HG03575 (cell line): ENCODE measurements around the gene CELF1.
A peak's percentile ranks its signal among the peaks of the same experiment; 100 is the strongest.

ENCODE experiments used
- ATAC-seq: cut with Tn5 transposase; IDR thresholded peaks from one replicate; pipeline ENCODE4 v1.9.1; 2021; ENCODE audit not compliant: unreplicated experiment, insufficient number of reproducible peaks, low FRiP score; ENCODE audit errors: extremely low read depth

CELF1 gene

DNA sequence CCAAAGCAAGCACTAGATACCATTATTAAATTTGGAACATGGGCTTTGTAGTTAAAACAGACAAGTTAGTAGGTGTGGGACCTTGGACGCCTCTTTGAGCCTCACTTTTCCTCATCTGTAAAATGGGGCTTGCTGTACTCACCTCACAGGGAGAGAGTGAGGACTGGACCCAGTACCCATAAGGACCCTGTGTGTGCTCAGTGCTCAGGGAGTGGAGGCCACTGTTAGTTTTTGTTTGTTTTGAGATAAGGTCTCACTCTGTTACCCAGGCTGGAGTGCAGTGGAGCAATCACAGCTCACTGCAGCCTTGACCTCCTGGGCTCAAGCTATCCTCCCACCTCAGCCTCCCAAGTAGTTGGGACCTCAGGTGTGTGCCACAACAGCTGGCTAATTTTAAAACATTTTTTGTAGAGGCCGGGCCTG lies 112.9 kb downstream of the CELF1 start:
- no peak for ATAC-seq

DNA sequence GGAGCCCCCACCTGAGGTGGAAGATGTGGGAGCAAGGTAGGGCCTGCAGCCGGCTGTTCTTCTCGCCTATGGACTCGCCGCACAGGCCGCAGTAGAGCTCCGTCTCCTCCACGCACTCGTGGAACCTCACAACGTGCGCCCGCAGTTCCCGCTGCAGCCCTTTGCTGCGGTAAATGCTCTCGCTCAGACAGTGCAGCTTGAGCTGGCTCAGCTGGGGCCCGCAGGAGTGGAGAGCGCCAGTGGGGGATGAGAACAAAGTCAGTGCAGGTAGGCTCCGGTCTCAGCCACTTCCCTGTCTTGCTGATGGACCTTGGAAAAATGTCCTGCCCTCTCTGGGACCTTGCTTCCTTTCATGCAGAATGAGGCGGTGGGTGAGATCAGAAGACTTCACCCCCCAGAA lies 114.2 kb downstream of the CELF1 start:
- ATAC-seq, result no peak

DNA sequence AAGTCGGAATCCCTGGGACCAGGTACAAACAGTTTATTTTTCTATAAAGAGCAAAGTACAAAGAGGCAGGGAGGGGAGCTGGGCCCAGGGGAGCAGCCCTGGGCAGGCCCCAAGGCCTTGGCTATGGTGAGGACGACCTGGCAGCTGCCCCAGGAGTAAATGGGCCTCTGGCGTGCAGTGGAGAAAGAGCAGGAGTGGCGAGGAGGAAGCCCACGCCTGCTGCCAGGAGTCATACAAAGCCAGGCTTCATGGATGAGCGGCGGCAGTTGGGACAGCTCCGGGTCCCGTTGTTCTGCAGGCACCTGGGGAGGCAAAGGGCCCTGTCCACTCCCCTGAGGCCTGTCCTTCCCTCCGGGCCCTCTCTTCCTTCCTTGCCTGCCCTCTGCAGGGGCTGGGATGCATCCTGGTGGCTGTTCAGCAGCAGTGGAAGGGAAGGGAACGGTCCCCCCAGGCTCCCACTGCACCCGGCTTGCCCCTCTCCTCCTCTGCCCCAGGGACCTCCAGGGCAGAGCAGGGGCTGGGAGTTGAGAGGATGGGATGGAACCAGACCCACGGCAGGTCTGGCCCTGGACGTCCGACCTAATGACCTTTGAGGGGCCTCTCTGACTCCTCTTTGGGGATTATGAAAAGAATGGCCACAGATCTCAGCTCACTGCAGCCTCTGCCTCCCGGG lies 115.0 kb downstream of the CELF1 start:
- ATAC-seq, result no peak

DNA sequence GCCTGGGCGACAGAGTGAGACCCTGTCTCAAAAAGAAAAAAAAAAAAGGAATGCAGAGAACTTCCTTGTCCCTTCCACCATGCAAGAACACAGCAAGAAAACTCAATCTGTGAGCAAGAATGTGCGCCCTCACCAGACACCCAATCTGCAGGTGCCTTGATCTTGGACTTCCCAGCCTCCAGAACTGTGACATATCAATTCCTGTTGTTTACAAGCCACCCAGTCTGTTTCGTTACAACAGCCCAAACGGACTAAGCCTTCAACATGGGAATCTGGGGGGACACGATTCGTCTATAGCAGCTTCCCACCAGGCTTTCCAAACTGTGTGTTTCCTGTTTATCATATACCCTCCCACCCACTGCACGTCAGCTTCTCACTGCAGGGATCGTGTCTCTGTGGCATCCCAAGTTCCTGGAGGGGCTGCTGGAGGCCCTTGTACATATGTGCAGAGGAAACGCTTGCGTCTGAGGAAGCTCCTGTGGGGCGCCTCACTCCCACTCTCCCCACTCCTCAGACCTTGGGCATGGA lies 115.7 kb downstream of the CELF1 start:
- ATAC-seq, result no peak

DNA sequence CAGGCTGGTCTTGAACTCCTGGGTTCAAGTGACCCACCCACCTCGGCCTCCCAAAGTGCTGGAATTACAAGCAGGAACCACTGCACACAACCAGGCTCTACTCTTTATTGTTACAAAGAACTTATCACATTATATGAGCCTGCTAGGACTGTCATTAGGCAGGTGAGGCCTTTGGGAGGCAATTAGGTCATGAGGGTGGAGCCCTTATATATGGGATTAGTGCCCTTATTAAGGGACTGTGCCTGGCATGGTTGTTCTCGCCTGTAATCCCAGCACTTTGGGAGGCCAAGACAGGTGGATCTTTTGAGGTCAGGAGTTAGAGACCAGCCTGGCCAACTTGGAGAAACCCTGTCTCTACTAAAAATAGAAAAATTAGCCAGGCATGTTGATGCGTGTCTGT lies 116.2 kb downstream of the CELF1 start:
- no peak for ATAC-seq

DNA sequence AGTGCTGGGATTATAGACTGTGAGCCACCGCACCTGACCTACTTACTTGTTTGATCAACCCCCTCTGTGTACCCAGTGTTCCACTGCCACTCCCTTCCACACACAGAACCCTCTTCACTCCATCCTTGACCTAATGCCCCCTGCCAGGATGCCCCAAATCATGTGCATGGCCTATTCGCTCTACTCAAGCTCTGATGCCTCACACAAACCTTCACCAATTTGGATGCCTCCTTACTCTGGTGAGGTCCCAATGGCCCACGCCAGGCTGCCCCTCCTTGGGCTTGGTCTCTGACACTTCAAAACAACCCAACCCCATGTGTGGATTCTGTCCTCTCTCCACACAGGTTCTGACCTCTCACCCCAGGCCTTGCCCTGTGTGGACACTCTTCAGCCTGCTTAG lies 117.2 kb downstream of the CELF1 start:
- no peak for ATAC-seq

DNA sequence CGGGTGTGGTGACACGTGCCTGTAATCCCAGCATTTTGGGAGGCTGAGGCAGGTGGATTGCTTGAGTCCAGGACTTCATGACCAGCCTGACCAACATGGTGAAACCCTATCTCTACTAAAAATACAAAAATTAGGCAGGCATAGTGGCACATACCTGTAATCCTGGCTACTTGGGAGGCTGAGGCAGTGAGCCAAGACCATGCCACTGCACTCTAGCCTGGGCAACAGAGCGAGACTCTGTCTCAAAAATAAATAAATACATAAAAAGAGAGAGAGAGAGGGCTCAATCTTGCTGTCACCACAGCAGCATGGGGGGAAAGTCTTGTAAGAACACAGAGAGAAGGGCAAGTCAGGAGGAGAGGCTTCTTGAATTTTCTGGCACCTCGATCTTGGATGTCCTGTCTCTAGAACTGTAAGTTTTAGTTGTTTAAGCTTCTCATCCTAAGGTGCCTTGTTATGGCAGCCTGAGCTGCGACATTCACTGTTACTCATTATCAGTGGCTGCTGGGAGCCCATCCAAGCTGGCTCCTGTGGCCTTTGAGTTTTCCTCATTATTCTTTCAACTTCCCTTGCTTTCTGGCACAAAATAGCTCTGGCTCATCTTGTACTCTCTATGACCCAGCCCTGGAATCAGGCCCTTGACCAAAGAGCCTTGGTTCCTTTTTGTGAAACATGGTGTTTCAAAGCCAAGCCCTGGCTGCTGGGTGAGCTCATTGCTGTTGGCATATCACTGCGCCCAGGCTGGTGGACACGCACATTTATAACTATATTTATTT lies 118.7 kb downstream of the CELF1 start:
- ATAC-seq, result no peak

DNA sequence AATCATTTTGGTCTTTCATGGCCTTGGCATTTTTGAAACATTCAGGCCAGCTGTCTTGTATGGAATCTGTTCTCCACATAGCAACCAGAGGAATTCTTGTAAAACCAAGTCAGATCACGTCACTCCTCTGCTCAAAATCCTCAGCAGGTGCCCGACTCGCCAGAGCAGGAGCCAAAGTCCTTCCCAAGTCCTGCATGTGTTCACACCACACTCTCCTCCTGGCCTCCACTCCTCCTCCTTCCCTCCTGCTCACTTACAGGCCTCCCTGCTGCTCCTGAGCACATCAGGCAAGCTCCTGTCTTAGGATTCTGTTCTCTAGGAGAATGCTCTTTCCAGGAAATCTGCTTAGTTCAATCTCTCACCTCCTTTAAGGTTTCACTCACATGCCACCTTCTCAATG lies 119.8 kb downstream of the CELF1 start:
- ATAC-seq, result no peak

DNA sequence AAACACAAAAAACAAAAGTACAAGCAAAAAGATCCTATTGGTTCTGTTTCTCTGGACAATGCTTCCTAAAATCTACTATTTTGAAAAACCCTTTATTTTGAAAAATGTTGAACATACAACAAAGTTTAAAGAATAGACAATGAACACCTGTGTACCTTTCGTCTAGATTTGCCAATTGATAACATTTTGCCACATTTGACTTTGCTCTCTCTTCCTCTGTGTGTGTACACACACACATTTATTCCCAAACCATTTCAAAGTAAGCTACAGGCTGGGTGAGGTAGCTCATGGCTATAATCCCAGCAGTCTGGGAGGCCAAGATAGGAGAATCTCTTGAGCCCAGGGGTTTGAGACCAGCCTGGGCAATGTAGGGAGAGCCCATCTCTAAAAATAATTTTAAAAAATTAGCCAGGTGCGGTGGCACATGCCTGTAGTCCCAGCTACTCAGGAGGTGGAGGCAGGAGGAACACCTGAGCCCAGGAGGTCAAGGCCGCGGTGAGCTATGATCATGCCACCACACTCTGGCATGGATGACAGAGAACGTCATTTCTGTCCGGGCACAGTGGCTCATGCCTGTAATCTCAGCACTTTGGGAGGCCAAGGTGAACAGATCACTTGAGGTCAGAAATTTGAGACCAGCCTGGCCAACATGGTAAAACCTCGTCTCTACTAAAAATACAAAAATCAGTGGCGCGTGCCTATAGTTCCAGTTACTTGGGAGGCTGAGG lies 121.4 kb downstream of the CELF1 start:
- ATAC-seq, result no peak

DNA sequence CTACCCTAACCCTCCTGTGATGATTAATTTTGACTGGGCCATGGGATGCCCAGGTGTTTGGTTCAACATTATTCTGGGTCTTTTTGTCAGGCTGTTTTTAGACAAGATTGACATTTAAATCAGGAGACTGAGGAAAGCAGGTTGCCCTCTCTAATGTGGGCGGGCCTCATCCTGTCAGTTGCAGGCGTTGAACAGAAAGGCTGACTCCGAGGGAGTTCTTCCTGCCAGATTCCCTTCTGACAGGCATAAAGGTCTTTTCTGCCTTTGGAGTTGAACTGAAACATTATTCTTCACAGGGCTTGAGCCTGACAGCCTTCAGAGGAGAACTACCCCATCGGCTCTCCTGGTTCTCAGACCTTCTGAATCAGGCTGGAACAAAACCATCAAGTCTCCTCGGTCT lies 122.4 kb downstream of the CELF1 start:
- ATAC-seq, result no peak

DNA sequence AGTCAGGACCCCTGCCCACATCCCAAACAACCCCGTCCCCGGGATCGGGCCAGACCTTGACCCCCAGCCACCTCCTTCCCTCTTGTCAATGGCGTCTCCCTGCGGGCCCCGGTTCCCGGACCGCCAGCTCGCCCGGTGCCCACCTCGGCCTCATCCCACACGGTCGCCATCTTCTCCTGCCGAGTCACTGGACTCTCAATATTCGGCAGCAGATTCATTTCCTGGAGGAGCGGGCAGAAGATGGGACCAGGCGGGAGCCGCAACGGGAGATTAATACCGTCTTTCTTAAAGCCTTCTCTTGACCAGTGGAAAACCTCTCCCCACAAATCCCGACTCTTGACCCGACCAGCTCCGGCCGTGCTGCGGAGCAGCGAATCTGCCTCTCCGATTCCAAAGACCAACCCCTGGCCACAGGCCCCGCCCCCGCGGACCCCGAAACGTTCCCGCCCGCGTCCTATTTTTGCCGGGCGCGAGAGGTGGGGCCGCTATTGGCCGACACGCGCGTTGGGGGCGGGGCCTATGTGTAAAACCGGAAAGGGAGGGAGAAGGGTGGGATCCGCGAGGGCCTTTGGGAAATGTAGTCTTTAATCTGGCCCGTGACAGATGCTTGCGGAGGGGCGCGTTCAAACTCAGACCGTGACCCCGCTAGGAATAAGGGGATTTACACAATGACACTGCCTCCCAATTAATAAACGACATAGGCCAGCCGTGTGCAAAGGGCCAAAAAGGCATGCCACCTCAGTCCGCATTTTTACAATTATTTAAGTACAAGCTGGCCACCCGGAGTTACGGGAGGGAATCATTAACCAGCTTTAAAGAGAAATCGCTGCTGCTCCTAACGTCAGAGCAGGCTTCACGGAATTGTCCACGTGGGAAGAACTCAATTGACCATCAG lies 126.6 kb downstream of the CELF1 start, which contains the start of gene PSMC3:
Gene PSMC3, minus strand, starts transcription at position 378 of the 895 bp plus-strand sequence. Its CDS starts 160 bp downstream, at position 218.
- peak; percentile 42 for ATAC-seq

DNA sequence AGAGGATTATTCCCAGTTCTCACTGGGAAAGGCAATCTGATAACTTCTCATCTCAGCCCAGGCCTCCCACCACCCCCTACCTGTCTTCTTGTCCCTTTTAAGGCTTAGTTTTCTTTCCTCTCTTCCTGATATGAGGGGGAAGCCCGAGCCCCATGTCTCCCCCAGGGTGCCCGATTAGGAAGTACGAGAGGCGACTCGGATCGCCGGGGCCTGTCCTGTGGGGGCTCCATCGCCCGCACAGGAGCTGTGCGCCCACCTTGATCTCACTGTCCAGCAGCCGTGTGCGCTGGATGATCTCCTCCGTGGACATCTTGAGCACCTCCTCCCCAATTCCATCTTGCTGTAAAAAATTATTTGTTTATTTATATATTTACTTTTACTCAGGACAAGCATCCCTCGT lies 127.3 kb downstream of the CELF1 start:
- ATAC-seq, result no peak

DNA sequence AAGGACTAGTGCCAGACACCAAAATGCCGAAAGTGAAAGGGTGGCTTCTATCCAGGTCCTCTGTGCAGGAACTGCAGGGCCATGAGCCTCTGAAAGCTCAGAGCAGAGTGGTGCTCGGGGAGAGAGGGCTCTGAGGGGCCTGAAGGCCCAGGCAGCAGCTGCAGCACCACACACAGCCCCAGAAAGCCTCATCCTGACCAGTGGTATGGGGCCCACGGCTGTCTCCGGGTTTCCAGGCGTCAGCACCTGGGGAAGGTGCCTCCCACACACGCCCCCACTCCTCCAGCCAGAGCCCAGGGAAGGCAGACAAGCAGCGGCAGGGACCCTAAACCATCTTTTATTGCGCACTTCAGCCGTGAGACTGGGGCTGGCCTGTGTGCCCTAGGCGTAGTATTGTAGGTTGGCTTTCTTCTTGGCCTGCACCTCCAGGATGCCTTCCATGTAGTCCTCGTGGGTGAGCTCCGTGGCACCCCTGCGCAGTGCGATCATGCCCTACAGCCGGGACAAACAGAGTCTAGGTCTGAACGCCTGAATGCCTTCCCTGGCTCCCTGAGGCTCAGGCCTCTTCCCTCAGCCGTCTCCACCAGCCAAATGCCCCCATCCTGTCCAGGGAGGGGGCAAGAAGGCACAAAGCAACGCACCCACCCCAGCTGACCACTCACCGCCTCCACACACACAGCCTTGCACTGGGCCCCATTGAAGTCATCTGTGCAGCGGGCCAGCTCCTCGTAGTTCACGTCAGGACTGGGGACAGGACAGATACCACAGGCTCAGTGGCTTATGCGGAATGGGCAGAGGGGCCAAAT lies 134.3 kb downstream of the CELF1 start:
- no peak for ATAC-seq

DNA sequence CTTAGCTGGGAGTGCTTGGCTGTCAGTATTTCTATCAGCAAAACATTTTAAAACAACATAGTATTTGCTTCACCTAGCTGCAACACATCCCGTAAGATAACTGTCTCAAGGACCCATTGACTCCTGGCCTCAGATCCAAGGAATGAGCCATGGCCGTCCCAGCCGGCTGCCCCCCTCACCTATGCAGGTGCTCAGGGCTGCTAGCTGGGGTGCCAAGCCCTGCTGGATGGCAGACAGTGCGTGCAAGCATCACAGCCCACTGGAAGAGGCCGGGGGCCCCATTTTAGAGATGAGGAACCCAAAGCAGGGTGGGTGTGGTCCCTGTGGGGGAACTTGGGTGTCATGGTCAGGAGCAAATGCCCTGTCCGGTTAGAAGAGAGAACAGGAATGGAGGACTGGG lies 135.2 kb downstream of the CELF1 start:
- ATAC-seq, result no peak

DNA sequence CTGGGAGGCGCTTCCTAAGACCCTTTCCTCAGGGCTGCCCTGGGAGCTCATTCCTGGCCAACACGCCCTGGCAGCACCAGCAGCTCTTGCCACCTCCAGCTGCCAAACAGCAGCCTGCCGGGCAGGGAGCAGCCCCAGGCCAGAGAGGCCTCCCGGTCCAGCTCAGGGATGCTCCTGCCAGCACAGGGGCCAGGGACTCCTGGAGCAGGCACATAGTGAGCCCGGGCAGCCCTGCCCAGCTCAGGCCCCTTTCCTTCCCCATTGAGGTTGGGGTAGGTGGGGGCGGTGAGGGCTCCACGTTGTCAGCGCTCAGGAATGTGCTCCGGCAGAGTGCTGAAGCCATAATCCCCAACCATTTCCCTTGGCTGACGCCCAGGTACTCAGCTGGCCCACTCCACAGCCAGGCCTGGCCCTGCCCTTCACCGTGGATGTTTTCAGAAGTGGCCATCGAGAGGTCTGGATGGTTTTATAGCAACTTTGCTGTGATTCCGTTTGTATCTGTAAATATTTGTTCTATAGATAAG lies 136.9 kb downstream of the CELF1 start:
- no peak for ATAC-seq
